SH-SY5Y (cell line): ENCODE measurements around the gene NKTR.
A peak's percentile ranks its signal among the peaks of the same experiment; 100 is the strongest.

Experiments used
- GATA2 ChIP-seq: IDR thresholded peaks from 2 replicates; pipeline ENCODE4 v1.6.1; 2011; ENCODE audit warnings: mild to moderate bottlenecking, low read depth, low read length
- GATA3 ChIP-seq: IDR thresholded peaks from 2 replicates; pipeline ENCODE4 v1.6.1; 2011; ENCODE audit warnings: low read depth, mild to moderate bottlenecking, low read length, moderate library complexity

Gene NKTR

DNA sequence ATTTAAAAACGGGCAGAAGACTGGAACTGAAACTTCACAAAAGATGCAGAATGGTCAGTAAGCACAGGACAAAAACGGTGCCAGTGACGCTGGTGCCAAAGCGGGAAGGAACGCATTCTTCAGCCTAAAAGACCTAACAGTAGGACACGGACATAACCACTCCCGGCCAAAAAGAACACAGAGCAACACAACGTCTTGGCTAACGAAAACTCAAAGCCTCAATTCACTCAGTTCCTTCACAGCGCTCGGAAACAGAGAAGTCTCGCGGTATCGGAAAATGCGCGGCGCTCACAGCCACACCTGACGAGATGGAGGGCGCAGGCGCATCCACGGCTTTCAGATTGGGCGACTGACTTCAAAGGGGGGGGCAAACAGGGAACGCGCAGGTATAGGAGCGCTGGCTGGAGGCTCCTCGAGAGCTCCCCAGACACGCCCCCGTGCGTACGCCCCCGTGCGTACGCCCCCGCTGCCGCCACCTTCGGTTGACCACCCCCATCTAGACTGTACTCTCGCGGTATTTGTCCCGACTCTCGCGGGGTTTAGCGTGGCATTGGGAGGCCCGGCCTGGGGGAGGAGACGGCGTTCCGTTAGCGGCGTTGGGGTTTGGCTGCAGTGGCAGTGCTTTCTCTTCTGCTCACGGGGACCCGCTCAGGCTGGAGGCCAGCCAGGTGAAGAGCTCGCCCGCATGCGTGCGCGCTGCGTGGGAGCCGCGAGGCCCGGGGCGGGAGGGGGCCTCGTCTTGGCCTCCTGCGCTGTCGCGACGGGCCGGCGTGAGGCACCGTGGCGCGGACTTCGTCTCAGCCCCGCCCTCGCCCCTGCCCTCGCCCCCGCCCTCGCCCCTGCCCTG is at the start of gene NKTR:
NKTR (plus strand) TSS at position 576 of the 847 bp plus-strand sequence. CDS start 321 bp downstream, outside the sequence.
- TF ChIP-seq GATA3 (no peak), GATA2 (no peak)

GRCh38 chr3:42552830-42553229 is 47.7 kb upstream of the NKTR start:
- no peak for TF ChIP-seq GATA2
- TF ChIP-seq GATA3: no peak

GRCh38 chr3:42556089-42556632 is 44.3 kb upstream of the NKTR start:
- no peak for TF ChIP-seq GATA3
- TF ChIP-seq GATA2: no peak

DNA sequence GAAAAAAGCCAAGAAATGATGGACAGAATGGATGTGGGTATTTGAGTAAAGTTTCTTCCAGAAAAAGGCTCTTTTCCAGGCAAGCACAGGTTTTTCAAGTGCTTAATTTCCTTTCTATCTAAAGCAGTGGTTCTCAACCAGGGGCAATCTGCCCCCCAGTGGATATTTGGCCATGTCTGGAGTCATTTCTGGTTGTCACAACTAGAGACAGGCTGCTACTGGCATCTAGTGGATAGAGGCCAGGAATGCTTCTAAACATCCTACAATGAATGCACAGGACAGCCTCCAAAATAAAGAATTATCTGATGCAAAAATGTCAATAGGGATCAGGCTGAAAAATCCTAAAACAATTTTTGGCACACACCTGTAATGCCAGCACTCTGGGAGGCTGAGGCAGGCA is 42.6 kb upstream of the NKTR start:
- TF ChIP-seq GATA3 (no peak), GATA2 (no peak)

DNA sequence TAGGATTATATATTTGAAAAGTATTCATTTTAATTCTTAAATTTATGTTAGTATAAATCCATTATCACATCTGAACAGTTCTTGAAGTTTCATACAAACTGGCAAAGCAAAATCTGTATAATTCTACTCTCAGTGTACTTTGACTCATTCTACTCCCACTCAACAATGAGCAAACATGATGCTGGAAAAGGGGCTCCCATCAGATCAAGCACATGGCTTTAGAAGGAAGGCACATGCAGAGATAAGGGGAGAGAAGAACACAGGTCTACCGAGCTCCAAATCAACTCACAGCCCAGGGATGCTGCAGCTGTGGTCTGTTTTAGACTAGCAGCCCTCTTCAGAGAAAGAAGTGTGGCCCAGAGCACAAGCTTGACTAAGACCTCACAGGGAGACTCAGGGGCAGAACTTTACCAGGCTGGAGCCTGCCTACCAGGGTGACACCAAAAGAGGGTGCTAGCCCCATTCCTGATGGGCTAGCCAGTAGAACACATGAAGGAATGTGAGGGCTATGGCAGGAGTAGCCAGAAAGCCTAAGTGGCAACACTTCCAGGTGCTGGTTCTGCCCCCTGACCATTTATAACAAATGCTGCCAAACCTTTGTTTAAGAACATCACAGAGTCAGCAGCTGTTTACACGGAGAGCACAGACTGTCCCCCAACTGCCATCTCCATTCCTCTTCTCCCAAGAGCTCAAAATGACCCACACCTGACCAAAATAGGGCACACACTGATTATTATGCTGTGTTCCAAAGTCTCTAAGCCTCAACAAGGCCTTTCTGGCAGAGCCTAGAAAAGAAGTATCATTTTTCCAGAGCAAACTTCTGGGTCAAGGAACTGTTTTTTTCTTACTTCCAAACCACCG is 38.2 kb upstream of the NKTR start:
- TF ChIP-seq GATA2: no peak

- no peak for TF ChIP-seq GATA3
- no peak for TF ChIP-seq GATA2
Measured at GRCh38 chr3:42569593-42570142, 30.8 kb upstream of the NKTR start.

DNA sequence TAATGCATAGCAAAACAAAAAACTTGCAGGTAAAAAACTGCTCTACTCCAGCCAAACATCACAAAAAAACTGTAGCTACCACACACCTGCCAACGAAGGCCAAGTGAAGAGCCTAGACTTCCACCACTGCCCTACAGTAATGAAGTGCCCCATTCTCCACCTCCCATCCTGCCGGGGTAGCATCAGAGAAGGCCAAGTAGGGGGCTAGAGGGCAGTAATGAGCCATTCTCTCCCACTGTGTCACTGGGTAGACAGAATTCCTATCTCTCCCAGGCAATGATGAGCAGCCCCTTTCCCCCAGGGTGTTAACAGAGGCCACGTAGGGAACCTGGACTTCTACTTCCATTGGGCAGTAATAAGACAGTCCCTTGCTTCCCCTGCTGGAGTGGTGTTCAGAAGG is 28.2 kb upstream of the NKTR start:
- TF ChIP-seq GATA3 (no peak), GATA2 (no peak)

DNA sequence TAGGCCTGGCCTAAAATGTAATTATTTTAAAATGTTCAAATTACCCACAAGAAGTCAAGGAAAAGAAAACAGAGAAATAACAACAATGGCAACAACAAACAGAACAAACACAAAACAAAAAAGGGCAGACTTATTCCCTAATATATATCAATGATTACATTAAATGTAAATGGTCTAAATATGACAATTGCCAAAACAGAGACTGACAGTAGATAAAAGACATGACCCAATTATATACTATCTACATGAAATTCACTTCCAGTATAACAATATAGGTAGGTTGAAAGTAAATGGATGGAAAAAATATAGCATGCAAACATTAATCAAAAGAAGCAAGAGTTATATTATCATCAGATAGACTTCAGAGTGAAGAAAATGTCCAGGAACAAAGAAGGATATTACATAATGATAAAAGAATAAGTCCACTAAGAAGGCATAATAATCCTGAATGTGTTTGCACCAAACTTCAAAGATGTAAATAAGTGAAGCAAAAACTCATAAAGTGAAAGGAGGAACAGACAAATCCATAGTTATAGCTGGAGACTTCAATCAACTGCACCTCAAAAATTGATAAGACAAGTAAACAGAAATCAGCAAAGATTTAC is 25.2 kb upstream of the NKTR start:
- TF ChIP-seq GATA3 (no peak), GATA2 (no peak)

- TF ChIP-seq GATA2 (no peak), GATA3 (no peak)
Measured at GRCh38 chr3:42578054-42578453, 22.4 kb upstream of the NKTR start.

GRCh38 chr3:42581400-42581708 is 19.1 kb upstream of the NKTR start:
- no peak for TF ChIP-seq GATA2
- no peak for TF ChIP-seq GATA3

DNA sequence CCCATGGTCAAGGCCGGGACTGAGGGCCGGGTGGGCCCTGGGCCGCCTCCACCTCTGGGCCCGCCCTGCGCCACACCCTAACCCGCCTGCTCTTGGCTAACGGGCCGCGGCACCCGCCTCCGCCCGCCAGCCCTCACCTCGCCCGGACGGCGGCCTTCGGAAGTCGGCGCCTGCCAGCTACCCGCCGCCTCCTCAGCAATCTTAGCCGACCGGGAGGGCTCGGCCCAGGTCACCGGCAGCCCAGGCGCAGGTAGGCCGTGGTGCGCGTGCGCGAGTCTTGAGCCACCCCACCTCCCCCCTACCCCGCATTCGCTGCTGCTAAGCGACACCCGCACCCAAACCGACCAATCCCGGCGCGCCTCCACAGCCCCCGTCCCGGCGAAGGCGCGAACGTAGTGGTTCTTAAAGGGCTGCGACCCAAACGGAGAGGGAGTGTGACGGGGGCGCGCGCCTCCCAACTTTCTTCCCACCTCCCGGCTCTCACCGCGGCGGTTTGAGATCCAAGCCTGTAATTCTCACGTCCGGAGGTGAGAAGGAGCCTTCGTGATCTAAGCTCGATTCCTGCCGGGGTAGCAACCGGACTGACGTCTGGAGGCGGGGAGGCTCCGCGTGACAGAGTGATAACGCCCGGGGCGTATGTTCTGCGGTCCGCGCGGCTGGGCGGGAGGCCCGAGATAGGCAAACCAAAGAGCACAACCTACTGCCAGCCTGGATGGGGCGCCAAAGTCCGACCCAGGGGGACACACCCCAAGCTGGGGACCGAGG is 18.6 kb upstream of the NKTR start, which contains the start of gene SEC22C:
SEC22C (minus strand) TSS at position 259 of the 765 bp plus-strand sequence. CDS start 12,921 bp downstream, outside the sequence.
- TF ChIP-seq GATA3 (no peak), GATA2 (no peak)

- TF ChIP-seq GATA3 (0 out of 2 replicates have a peak, but pooled peaks have one; percentile 32), GATA2 (no peak; the same call in 1 of the 2 replicates)
Measured at GRCh38 chr3:42582474-42583070, 17.9 kb upstream of the NKTR start.

- TF ChIP-seq GATA3: no peak
- no peak for TF ChIP-seq GATA2
Measured at GRCh38 chr3:42588625-42589024, 11.9 kb upstream of the NKTR start.
